Panc1 (cell line): Measurements from ENCODE around the gene RWDD2A. TPM values are rescaled to one million over a fixed set of nuclear protein-coding genes. Genes with fewer than 3 reads are reported as not detected.

Source experiments
- ATAC-seq: fragments of 200-7000 bp; cut with Tn5 transposase; 2 replicates; pipeline ENCODE4 v1.9.1; 2020; ENCODE audit warnings: mild to moderate bottlenecking, moderate library complexity
- BruUV-seq: library from RNA; stranded (reverse); fragments of 400-500 nt; replicated peaks from 2 replicates; lab custom pipeline; 2021; lab: Mats Ljungman, UMichigan
- CTCF ChIA-PET: fragments of 300-600 bp; sonication (Branson Sonifier 250); formaldehyde crosslinking; loops from one replicate; lab custom pipeline; 2022; ENCODE audit warnings: antibody characterized with exemption; lab: Charles Lee
- POLR2A ChIA-PET: fragments of 300-600 bp; sonication (Branson Sonifier 250); formaldehyde crosslinking; loops from one replicate; lab custom pipeline; 2022; ENCODE audit warnings: antibody characterized with exemption; lab: Charles Lee
- DNase-seq: peaks from one replicate; pipeline ENCODE4 v3.0.0-alpha.2; 2010; ENCODE audit warnings: low read depth, low spot score
- H3K27ac ChIP-seq: 2 replicates; pipeline ENCODE4 v1.5.1; 2011; ENCODE audit warnings: mild to moderate bottlenecking, low read length, inconsistent platforms
- H3K27me3 ChIP-seq: fragments of 200-500 bp; sonication (Bioruptor generic); 2 replicates; pipeline ENCODE4 v1.6.0; 2014; ENCODE audit warnings: low read length, inconsistent platforms; ENCODE audit not compliant: control insufficient read depth, insufficient read depth
- H3K36me3 ChIP-seq: fragments of 200-500 bp; sonication (Bioruptor generic); 2 replicates; pipeline ENCODE4 v1.5.1; 2014; ENCODE audit warnings: inconsistent platforms, mild to moderate bottlenecking, low read length, moderate library complexity; ENCODE audit not compliant: control insufficient read depth, insufficient read depth
- H3K4me1 ChIP-seq: 2 replicates; pipeline ENCODE4 v1.5.1; 2011; ENCODE audit warnings: inconsistent platforms, mild to moderate bottlenecking, low read length, moderate library complexity; ENCODE audit not compliant: control insufficient read depth, insufficient read depth
- H3K4me3 ChIP-seq, 2 experiments: 2 replicates each; pipeline ENCODE4 v1.5.1; 2011 to 2012; ENCODE audit warnings: low read depth in 2 of 2, low read length in 2 of 2, mild to moderate bottlenecking in 2 of 2, inconsistent platforms in 1 of 2, moderate library complexity in 1 of 2
- H3K9me3 ChIP-seq: fragments of 200-500 bp; sonication (Bioruptor generic); 2 replicates; pipeline ENCODE4 v1.5.1; 2014; ENCODE audit warnings: low read depth, mild to moderate bottlenecking, inconsistent platforms, low read length, moderate library complexity; ENCODE audit not compliant: control insufficient read depth, insufficient read depth
- POLR2AphosphoS5 ChIP-seq: IDR thresholded peaks from 2 replicates; pipeline ENCODE4 v1.6.1; 2012; ENCODE audit warnings: mild to moderate bottlenecking, low read depth, low read length, moderate library complexity
- SIN3A ChIP-seq: IDR thresholded peaks from 2 replicates; pipeline ENCODE4 v1.6.1; 2012; ENCODE audit warnings: low read depth, mild to moderate bottlenecking, low read length, moderate library complexity, borderline replicate concordance; ENCODE audit not compliant: insufficient read depth
- TCF7L2 ChIP-seq: IDR thresholded peaks from 2 replicates; pipeline ENCODE4 v1.6.1; 2011; ENCODE audit warnings: mild to moderate bottlenecking, low read depth, low read length, inconsistent platforms
- in situ Hi-C: cut with HindIII; loops from 2 replicates; pipeline ENCODE4 v1.10.0; 2016; ENCODE audit warnings: low sequenced_read_pairs, low pct_unique_long_range_greater_than_20kb
- intact Hi-C: fragments of 100-400 bp; cut with micrococcal nuclease; formaldehyde crosslinking; loops from one replicate; pipeline ENCODE4 v1.10.0; 2022; ENCODE audit not compliant: unreplicated experiment
- total RNA-seq: library from RNA; stranded (reverse); gene quantifications from one replicate; pipeline ENCODE4 v1.2.1, GENCODE V29; 2021; ENCODE audit not compliant: unreplicated experiment
- TF ChIP-seq, protein P1 (sequence below): fragments of 450-650 bp; IDR thresholded peaks from 2 replicates; pipeline ENCODE4 v1.5.1; 2017; ENCODE audit warnings: mild to moderate bottlenecking
- TF ChIP-seq, protein P2 (sequence below), 2 experiments: IDR thresholded peaks; 2 replicates each; pipeline ENCODE4 v1.6.1; 2011 to 2012; ENCODE audit warnings: low read depth in 2 of 2, control low read depth in 1 of 2, low read length in 1 of 2, mild to moderate bottlenecking in 1 of 2, moderate library complexity in 1 of 2; ENCODE audit not compliant: insufficient read depth in 1 of 2

The RWDD2A gene
- total RNA-seq, 1 experiment from 2014 or later, result 3.4 TPM

DNA sequence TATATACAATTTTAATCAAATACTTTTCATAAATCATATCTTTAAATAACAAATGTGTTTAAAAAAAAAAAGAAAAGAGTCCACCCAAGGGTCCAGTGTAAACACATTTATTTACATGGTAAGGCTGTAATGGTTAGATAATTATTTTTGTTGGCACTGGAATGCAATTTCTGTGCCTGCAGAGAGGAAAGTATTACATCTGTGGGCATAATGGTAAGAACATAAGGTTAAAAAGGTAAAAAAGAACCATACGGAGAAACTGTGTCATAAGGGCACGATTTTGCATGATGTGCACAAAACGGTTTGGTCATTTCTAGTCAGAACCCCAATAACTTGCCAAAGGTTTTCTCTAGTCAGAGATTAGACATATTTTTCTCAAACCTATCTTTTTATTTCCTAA, 54.3 kb downstream of the RWDD2A start:
- H3K27me3 ChIP-seq, result no peaks in the 10 kb centered on the region
- H3K4me3 ChIP-seq, result no peak overlapping the region
- no TSS peak for BruUV-seq
- H3K4me1 ChIP-seq, result no peaks in the 10 kb centered on the region
- intact Hi-C loops, result no loop called here
- DNase-seq (no peak), ATAC-seq (no peak)
- TF ChIP-seq TCF7L2 (no peak), SIN3A (no peak), POLR2AphosphoS5 (no peak)
- TF ChIP-seq, protein P1, sequence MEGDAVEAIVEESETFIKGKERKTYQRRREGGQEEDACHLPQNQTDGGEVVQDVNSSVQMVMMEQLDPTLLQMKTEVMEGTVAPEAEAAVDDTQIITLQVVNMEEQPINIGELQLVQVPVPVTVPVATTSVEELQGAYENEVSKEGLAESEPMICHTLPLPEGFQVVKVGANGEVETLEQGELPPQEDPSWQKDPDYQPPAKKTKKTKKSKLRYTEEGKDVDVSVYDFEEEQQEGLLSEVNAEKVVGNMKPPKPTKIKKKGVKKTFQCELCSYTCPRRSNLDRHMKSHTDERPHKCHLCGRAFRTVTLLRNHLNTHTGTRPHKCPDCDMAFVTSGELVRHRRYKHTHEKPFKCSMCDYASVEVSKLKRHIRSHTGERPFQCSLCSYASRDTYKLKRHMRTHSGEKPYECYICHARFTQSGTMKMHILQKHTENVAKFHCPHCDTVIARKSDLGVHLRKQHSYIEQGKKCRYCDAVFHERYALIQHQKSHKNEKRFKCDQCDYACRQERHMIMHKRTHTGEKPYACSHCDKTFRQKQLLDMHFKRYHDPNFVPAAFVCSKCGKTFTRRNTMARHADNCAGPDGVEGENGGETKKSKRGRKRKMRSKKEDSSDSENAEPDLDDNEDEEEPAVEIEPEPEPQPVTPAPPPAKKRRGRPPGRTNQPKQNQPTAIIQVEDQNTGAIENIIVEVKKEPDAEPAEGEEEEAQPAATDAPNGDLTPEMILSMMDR, result no peak
- TF ChIP-seq, protein P2, sequence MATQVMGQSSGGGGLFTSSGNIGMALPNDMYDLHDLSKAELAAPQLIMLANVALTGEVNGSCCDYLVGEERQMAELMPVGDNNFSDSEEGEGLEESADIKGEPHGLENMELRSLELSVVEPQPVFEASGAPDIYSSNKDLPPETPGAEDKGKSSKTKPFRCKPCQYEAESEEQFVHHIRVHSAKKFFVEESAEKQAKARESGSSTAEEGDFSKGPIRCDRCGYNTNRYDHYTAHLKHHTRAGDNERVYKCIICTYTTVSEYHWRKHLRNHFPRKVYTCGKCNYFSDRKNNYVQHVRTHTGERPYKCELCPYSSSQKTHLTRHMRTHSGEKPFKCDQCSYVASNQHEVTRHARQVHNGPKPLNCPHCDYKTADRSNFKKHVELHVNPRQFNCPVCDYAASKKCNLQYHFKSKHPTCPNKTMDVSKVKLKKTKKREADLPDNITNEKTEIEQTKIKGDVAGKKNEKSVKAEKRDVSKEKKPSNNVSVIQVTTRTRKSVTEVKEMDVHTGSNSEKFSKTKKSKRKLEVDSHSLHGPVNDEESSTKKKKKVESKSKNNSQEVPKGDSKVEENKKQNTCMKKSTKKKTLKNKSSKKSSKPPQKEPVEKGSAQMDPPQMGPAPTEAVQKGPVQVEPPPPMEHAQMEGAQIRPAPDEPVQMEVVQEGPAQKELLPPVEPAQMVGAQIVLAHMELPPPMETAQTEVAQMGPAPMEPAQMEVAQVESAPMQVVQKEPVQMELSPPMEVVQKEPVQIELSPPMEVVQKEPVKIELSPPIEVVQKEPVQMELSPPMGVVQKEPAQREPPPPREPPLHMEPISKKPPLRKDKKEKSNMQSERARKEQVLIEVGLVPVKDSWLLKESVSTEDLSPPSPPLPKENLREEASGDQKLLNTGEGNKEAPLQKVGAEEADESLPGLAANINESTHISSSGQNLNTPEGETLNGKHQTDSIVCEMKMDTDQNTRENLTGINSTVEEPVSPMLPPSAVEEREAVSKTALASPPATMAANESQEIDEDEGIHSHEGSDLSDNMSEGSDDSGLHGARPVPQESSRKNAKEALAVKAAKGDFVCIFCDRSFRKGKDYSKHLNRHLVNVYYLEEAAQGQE (IDR thresholded peaks at IDR 0.05; ENCODE audit: insufficient read depth in 1 of 2, low read depth in 2 of 2, low read length in 1 of 2), result no peak
- POLR2A ChIA-PET, result no interaction called here
- CTCF ChIA-PET, result no interaction called here
- in situ Hi-C loops, result no loop called here
- no peaks in the 10 kb centered on the region for H3K9me3 ChIP-seq
- H3K36me3 ChIP-seq, result no peaks in the 10 kb centered on the region
- H3K27ac ChIP-seq, result no peak overlapping the region

Other genes starting within 250 kb of the RWDD2A start
- gene UBE3D, start 127.5 kb upstream of the RWDD2A start, total RNA-seq, result 11.0 TPM
- gene DOP1A, start 125.7 kb upstream of the RWDD2A start, total RNA-seq, result 13.4 TPM
- 55.2 TPM for gene PGM3, start 92 bp upstream of the RWDD2A start, total RNA-seq
- gene ME1, start 237.7 kb downstream of the RWDD2A start, total RNA-seq, result 19.7 TPM